Gastroesophageal sphincter (tissue), 3 donors: ENCODE measurements around the gene PHC2.

Experiments used
- CTCF ChIP-seq, 4 experiments: fragments of 200-600 bp in 2 of 4; fragments of 450-650 bp in 2 of 4; sonication (generic) in 1 of 4; IDR thresholded peaks; one replicate each; pipeline ENCODE4 v1.5.1; 2017 to 2019; ENCODE audit warnings: antibody characterized with exemption in 4 of 4, mild to moderate bottlenecking in 2 of 4, moderate library complexity in 2 of 4
- EP300 ChIP-seq: sonication (generic); formaldehyde crosslinking; IDR thresholded peaks from one replicate; pipeline ENCODE4 v1.6.1; 2017; ENCODE audit warnings: antibody characterized with exemption, mild to moderate bottlenecking
- POLR2A ChIP-seq, 2 donors: fragments of 450-650 bp; IDR thresholded peaks; one replicate each; pipeline ENCODE4 v1.6.1; 2017; ENCODE audit warnings: antibody characterized with exemption in 2 of 2, mild to moderate bottlenecking in 2 of 2, moderate library complexity in 1 of 2

- no peak for TF ChIP-seq CTCF (IDR thresholded peaks at IDR 0.05)
- no peak for TF ChIP-seq EP300
- no peak for TF ChIP-seq POLR2A (IDR thresholded peaks at IDR 0.05)
These were observed 155.0 kb downstream of the PHC2 start for GRCh38 chr1:33275706-33276572.
